GM21367 (cell line): ENCODE results near the gene BMP8B.
"Not testable (repeated sequence)": the region's sequence is repeated elsewhere in the genome, so short reads cannot be mapped to it uniquely, and the experiment has no call there.

Experiments
- ATAC-seq: cut with Tn5 transposase; IDR thresholded peaks from one replicate; pipeline ENCODE4 v1.9.1; 2021; ENCODE audit not compliant: unreplicated experiment

BMP8B gene, protein sequence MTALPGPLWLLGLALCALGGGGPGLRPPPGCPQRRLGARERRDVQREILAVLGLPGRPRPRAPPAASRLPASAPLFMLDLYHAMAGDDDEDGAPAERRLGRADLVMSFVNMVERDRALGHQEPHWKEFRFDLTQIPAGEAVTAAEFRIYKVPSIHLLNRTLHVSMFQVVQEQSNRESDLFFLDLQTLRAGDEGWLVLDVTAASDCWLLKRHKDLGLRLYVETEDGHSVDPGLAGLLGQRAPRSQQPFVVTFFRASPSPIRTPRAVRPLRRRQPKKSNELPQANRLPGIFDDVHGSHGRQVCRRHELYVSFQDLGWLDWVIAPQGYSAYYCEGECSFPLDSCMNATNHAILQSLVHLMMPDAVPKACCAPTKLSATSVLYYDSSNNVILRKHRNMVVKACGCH

DNA sequence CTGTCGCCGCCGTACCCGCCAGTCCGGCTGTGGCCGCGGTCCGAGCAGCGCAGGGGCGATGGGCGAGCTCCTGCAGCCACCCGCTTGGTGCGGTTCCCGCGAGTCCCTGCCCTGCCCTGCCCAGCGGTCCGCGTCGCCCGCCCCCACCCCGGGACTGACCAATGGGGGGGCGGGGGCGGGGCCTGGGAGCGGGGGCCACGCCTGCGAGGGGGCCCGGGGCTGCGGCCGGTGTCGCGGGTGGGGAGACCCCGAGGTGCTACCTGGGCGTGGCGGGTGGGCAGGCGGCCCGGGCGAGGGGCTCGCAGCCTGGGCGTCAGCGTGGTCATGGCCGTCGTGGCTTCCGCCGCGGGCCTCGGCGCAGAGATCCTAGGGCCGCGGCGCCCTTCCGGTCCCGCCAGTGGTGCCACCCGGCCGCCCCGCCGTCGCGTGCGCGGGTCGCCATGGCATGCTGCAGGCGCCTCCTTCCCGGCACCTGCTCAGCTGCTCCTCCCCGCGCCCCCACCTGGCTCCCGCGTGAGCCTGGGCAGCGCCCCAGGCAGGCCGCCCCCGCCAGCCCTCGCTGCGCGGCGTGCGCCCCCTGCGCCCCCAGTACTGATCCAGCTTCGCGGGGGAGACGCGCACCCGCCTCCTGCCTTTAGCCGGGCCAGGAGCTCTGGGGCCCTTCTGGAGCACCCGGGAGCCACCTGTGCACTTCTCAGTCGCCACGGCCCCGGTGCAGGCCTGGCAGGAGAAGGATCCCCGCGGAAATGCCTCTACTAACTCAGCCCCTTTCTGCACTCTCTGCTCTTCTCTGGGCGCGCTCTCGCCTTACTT is at the start of gene BMP8B:
TSS of gene BMP8B (minus strand) at position 108 of the 813 bp plus-strand sequence. CDS start 380 bp downstream, outside the sequence.
- peak; percentile 57 for ATAC-seq

DNA sequence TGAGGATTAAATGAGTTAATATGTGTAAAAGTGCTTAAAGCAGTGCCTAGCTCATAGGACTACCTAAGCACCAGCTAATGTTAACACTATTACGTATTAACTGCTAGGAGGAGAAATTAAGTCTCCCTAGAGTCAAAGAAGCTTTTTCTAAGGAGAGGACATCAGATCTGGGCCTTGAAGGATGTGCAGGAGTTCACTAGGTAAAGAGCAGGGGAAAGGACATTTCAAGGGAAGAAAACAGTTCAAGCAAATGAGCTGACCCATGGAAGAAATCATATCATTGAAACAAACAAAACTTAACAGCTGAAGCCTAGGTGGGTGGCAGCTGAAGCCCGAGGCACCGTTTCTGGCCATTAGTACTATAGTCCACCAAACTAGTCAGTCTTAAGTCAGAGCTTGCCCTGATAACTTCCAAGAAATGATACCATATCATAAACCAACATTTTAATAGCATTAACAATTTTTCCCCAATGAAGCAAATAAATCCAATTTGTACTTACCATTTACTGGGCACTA is 48.0 kb upstream of the BMP8B start:
- ATAC-seq, result no peak

DNA sequence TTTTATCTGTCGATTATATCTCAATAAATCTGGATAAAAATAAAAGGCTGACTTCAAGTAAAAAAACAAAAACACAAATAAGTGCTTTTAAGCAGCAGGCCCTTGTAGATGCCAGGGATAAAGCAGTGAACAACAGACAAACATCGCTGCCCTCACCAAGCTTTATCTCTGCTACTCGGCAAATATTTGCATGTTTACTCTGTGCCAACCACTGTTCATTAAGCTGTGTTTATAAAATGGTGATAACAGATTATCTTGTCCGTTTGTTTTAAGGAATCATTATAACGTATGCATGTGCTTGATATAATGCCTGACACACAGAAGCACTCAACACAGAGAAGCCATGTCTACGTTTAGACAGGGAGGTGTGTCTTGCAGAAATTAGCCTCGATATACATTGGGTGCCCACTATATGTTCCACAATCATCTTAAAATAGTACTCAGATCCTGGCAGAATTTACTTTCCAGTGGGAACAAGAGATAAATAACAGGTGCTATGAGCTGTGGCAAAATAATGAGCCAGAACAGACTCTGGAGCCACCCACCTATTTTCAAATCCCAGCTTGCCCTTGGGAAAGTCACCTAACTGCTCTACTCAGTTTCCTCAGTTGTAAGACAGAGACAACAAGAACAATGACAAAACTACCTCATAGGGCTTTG is 47.4 kb upstream of the BMP8B start:
- ATAC-seq, result no peak

DNA sequence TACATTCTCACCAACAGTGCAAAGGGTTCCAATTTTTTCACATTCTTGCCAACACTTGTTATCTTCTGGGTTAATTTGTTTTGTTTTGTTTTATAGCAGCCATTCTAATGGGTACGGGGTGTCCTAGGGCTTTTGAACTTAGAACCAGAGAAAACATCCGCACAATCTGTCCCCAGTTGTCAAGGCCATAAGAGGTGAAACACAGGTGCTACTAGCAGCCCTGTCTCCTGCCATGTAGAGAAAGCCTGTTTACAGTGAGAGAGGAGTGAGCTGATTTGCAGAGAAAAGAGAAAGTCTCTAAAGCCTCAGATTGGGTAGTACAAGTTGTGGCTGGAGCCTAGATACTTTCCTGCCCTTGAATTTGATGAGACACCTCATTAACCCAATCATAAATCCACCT is 46.4 kb upstream of the BMP8B start:
- ATAC-seq, result no peak

DNA sequence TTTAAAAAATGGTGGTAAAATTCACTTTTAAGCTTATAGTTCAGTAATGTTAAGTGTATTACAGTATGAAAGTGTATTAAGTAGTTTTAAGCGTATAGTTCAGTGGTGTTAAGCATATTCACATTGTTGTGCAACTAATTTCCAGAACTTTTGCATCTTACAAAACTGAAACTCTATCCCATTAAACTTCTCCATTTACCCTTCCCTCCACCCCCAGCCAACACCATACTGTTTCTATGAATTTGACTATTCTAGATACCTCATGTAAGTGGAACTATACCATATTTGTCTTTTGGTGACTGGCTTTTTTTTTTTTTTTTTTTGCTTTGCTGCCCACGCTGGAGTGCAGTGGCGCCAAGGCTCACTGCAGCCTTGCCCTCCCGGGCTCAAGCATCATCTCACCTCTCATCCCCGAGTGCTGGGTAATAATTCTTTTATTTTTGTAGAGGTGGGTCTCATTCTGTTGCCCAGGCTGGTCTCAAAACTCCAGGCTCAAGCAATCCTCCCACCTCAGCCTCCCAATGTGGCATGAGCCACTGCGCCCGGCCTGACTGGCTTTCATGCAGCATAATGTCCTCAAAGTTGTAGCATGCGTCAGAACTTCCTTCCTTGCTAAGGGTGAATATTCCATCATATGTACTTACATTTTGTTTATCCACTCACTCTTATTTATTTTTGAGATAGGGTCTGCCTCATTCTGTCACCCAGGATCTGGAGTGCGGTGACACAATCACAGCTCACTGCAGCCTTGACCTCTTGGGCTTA is 45.1 kb upstream of the BMP8B start:
- no peak for ATAC-seq

DNA sequence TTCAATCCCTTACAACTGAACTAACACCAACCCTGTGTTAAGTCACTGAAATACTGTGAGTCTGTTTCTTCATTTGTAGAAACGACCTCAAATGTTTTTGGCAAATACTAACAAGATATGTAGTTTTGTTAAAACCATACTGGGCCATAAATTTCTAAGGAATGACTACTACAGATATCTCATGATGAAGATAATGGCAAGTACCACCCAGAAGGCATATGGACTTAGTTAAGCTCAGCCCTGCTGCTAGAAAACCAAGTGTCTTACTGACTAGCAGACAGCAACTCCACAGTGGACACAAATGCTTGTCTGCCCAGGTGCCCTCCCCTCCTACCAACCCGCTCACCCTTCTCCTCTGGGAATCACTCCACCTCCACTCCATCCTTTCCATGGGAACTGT is 44.5 kb upstream of the BMP8B start:
- no peak for ATAC-seq

DNA sequence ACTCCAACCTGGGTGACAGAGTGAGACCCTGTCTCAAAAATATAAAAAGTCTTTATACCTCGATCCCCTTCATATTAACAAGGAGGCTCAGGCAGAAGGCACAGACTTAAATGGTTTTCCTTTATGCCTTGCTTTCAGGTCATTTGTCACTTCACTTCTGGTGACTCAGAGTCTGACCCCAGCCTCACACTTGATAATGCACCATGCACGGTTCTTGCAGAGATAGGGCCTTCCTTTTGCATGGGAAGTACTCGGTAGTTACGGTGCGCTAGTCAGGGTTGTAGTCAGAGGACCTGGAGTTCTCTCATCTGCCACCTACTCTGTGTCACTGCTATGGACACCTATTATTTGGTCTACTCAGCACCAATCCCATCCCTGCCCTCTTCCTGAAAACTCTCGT is 43.6 kb upstream of the BMP8B start:
- no peak for ATAC-seq

DNA sequence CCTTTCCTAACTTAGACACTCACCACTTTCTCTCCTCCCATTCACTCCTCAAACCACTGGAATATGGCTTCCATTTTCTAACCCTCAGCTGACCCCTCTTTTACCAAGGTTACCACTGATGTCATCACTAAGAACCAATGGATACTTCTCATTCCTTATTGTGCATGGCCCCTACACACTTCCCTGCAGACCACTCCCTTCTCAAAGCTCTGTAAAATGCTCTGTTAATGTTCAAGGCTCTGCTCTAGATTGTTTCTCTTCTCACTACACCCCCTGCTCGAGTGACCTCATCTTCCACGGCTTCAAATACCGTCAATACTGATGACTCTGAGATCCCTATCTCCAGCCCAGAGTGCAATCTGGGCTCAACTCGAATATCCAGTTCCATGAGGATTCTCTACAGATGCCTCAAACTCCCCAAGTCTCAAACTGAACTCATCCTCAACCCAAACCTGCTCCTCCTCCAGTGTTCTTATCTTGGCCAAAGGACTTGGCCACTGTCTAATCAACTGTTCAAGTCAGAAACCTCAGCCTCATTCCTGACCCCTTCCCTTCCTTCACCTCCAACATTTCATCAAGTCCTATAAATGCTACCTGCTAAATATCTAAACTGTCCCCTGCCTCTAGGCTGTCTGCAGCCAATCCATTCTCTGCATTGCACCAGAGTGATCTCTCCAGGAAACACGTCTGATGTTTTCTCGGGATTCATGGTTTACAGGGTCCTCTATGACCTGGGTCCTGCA is 41.3 kb upstream of the BMP8B start:
- no peak for ATAC-seq

DNA sequence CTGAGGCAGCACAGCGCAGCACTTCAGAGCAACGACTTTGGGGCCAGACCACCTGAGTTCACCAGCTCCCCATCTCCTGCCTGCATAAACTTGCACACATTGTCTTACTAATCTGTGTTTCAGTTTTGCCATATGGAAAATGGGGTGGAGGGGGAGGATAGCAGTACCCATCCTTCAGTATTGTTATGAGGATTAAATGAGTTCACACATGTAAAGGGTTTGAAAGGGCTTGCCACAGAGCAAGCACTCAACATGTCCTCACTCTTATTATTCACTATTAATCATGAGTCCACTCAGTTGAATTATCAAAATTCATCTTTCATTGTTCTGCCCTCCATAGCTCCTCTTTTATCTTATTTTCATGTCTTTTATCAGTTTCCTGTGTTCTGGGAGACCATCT is 40.1 kb upstream of the BMP8B start:
- ATAC-seq, result no peak

DNA sequence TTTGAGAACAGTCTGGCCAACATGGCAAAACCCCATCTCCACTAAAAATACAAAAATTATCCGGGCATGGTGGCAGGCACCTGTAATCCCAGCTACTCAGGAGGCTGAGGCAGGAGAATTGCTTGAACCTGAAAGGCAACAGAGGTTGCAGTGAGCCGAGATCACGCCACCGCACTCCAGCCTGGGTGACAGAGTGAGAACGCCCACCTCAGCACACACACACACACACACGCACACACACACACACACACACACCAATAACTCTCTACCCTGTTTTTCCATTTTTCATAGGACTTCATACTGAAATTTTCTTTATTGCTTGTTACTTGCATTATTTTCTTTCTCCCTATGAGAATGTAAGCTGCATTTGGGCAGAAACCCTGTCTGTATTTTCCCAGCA is 39.6 kb upstream of the BMP8B start:
- not testable (repeated sequence) for ATAC-seq

DNA sequence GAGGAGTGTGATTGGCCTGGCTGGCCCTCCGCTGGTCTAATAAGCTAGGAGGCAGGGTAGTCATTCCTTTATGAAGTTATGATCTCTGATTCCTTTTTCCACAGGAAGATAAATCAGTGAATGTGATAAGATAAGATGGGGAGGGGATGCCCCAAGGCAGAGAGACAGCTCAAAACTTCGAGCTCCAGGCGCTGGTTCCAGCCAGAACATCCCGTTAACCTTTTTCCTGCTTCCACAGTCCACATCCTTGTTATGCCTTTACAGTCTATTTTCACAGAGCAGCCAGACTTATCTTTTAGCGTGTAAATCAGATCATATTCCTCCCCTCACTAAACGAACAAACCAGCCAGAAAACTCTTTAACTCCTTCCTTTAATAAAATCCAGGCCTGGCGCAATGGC is 38.5 kb upstream of the BMP8B start:
- ATAC-seq, result no peak

DNA sequence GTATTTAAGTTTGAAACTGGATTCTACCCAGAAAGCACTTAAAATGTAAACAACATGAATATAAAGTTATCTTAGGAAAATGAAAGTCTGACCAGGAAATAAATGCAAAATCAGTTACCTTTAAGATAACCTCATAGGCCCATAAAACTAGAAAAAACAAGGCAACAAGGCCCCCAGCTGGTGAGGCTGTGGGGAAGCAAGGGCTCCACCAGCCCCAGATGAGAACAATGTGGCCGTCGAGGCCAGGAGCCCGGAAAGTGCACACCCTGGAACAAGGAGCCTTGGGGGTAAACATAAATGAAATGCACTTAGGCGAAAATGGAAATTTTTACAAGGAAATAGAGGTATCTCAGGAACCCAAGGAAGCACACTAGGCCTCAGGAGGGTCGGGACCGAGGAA is 37.9 kb upstream of the BMP8B start:
- ATAC-seq, result no peak

DNA sequence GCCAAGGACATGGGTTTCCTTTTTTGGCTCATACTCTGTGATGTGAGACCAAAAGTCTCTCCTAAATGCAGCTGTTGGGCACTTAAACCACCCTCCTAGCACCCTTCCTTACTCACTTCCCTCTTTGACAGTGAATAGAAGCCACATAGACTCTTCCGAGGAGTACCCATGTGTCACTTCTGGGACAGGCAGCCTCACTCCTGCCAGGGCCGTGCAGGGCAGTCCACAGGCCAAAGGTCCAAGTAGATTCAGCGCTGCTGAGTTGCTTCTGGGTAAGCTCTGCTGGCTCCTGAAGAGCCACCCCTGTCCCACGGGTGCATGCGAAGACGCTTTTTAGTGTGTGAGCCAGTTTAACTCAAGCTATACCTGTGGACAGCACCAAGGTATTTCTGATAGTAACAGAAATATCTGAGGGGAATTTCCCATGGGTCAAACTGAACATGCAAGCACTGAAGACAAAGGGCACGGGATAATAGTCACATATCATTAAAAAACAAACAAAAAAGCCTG is 36.8 kb upstream of the BMP8B start:
- no peak for ATAC-seq

DNA sequence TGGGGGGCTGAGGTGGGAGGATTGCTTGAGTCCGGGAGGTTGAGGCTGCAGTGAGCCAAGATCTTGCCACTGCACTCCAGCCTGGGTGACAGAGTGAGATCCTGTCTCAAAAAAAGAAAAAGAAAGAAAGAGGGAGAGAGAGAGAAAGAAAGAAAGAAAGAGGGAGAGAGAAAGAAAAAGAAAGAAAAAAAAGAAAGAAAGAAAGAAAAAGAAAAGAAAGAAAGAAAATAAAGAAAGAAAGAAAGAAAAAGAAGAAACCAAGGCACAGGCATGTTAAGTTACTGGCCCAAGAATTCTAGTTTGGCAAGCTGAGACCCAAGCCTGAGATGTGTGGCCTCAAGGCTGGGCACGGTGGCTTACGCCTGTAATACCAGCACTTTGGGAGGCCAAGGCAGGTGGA is 34.8 kb upstream of the BMP8B start:
- not testable (repeated sequence) for ATAC-seq

DNA sequence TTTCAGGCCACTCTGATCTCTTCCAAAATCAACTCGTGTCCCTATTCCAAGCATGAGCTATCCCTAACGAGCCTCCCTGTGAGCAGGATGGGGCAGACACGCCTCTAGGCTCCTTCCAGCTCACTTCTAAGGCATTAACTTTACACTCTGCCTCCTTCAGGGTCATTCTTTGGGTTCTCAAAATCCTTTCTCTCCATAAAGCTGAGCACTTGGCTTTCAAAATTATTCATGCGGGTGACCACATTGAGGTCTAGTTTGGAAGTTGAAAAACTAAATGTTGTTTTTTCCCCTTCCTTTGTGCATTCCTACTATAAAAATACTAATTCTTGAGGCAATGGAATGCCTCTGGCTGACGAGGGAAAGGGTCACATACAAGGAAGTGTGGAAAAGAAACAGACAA is 33.5 kb upstream of the BMP8B start:
- ATAC-seq, result no peak

DNA sequence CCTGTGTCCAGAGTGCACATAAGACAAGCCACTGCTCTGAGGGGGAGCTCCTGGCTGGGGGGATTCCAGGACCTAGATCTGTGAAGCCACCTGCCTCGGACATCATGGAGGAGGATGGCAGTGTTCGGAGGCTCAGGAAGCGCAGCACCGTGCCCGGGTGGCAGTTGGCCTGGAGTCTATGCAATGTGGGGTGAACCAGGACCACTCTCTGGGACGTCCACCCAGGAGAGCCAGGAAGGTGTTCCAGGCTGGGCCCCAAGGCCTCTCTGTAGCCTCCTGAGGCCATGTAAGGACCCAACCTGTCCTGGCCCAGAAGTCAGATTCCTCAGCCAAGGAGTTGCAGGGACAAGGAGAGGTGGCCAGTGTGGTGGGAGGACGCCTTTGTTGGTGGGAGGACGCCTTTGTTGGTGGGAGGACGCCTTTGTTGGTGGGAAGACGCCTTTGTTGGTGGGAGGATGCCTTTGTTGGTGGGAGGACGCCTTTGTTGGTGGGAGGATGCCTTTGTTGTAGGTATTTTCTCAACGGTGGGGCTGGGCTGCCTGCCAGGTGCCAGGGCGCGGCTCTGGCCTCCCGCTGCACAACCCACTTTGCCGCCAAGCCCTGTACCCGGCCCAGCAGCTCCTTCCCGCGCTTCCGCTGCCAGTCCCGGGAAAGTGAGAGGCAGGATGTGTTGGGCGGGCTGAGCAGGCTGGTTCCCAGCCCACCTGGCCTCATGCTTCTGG is 30.6 kb upstream of the BMP8B start:
- ATAC-seq, result no peak

DNA sequence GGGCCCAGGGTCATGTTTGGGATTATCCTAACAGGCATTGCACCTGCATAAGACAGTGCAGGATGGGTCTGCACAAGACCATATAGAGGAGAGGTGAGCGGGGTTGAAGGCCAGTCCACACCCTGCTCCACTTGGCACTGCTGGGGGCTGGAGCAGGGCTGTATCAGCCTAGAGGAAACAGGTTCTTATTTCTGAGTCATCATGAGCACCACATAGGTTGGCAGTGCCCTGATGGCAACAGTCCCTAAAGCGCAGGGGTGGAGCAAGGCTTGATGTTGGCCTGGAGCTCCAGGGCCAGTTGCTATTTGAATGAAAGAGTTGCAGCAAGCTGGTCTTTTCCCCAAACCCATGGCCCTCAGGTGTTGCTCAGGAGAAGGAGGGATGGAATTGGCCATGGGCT is 29.8 kb upstream of the BMP8B start:
- no peak for ATAC-seq

DNA sequence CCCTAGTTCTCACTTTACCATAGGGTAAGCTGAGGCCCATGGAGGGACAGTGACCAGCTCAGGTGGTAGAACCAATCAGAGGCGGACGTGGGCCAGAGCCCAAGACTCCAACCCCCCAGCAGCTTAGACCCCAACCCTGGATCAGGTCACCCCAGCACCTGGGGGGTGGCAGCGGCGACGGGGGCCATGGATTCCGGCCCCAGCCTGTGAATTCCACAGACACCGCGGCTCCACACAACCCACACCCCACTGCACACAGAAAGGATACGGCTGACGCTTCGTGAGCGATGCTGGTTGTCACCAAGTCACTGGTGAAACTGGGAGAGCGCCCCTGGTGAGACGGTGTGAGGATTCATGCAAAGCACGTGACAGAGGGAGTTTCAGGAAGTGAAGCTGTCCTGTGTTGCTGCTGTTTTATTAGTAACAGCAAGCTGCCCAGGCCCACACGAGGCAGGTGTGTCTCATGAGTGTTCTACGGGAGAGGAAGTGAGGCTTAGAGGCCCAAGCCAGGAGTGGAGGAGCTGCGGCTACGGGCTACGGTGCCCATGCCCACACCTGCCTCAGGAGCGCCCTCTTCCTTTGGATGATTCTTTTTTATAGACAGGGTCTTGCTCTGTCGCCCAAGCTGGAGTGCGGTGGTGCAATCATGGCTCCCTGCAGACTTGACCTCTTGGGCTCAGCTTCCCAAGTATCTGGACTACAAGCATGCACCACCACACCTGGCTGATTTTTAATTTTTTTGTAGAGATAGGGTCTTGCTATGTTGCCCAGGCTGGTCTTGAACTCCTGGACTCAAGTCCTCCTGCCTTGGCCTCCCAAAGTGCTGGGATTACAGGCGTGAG is 28.6 kb upstream of the BMP8B start:
- ATAC-seq, result peak; percentile 66
